Ishikawa (cell line): Measurements from ENCODE around the gene AKNA.

Experiments
- CEBPB ChIP-seq: IDR thresholded peaks from 2 replicates; pipeline ENCODE4 v1.6.1; 2012
- FOXM1 ChIP-seq: IDR thresholded peaks from 2 replicates; pipeline ENCODE4 v1.6.1; 2012; ENCODE audit warnings: low read depth, borderline replicate concordance
- TCF12 ChIP-seq: IDR thresholded peaks from 2 replicates; pipeline ENCODE4 v1.6.1; 2012; ENCODE audit warnings: low read depth
- YY1 ChIP-seq: IDR thresholded peaks from 2 replicates; pipeline ENCODE4 v1.6.1; 2012; ENCODE audit warnings: low read depth
- TF ChIP-seq, protein P1 (sequence below): IDR thresholded peaks from 2 replicates; pipeline ENCODE4 v1.6.1; 2012

DNA sequence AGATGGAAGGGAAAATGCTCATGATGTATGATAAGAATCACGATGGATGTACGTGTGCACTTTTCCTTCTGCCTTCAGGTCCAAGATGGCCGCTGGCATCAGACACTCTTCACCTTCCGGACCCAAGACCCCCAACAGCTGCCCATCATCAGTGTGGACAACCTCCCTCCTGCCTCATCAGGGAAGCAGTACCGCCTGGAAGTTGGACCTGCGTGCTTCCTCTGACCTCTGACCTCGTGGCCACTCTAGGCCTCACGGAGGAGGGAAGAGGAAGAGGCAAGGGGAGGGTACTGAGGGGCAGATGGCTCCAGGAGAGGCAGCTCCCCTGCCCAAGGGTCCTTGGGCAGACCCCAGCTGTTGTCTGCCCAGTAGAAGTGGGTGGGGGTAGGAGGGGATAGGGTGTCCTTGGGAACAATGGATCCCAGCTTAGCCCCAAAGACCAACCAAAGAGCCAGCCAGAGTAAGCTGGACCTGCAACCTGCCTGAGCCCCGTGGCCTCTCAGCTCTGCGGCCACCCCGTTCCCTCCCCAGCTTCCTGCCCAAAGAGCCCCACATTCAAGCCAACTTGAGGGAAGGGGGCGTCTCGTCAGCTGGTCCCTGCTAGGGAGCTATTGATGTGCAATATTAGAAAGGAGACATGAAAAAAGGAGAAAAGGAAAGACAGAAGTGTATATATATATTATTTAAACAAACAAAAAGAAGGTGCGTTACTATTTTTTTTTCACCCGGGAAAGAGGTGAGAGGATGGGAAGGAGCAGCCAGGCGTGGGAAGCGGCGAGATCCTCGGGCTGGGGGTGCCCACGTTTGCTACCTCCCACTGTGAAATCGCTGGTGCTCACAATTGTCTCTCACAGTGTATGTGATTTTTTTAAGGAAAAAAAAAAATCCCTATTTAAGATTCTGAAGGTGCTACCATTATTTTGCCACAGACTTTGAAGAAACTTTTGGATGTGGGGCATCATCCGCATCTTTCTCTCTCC is 77.0 kb downstream of the AKNA start:
- TF ChIP-seq, protein P1, sequence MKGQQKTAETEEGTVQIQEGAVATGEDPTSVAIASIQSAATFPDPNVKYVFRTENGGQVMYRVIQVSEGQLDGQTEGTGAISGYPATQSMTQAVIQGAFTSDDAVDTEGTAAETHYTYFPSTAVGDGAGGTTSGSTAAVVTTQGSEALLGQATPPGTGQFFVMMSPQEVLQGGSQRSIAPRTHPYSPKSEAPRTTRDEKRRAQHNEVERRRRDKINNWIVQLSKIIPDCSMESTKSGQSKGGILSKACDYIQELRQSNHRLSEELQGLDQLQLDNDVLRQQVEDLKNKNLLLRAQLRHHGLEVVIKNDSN: no peak
- TF ChIP-seq YY1: no peak
- no peak for TF ChIP-seq FOXM1
- no peak for TF ChIP-seq CEBPB
- TF ChIP-seq TCF12: no peak
